HG02588 (cell line): ENCODE measurements around the gene SAYSD1.

Experiments
- ATAC-seq: cut with Tn5 transposase; IDR thresholded peaks from one replicate; pipeline ENCODE4 v1.9.1; 2021; ENCODE audit warnings: mild to moderate bottlenecking, moderate library complexity; ENCODE audit not compliant: unreplicated experiment

Gene SAYSD1

GRCh38 chr6:39111280-39111679 is 3.7 kb downstream of the SAYSD1 start:
- no peak for ATAC-seq

- no peak for ATAC-seq
These were observed 6.7 kb downstream of the SAYSD1 start for GRCh38 chr6:39108041-39108839.

DNA sequence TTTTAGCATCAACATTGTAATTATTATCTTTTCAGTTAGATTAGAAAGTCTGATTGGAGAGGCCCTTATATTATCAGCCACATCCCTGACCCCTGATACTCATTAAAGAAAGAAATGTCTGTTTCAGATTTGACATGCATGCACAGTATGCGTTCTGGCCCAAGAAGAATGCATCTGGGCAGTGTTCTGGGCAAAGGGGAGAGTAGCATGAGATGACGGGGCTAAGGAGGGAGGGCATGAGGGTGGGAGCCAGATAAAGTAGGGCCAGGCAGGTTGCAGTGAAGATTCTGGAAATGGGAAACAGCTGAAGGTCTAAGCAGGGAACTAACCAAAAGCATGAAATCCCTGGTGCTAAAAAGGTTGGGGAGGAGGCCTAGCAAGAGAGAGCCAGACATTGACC is 7.3 kb downstream of the SAYSD1 start:
- no peak for ATAC-seq

GRCh38 chr6:39107034-39107433 is 8.0 kb downstream of the SAYSD1 start:
- ATAC-seq, result no peak

- no peak for ATAC-seq
These were observed 10.5 kb downstream of the SAYSD1 start for GRCh38 chr6:39104528-39104927.

GRCh38 chr6:39102821-39103136 is 12.2 kb downstream of the SAYSD1 start:
- peak; percentile 45 for ATAC-seq

GRCh38 chr6:39102071-39102820 is 12.7 kb downstream of the SAYSD1 start:
- peak; percentile 59 for ATAC-seq

GRCh38 chr6:39100358-39100757 is 14.6 kb downstream of the SAYSD1 start:
- no peak for ATAC-seq

DNA sequence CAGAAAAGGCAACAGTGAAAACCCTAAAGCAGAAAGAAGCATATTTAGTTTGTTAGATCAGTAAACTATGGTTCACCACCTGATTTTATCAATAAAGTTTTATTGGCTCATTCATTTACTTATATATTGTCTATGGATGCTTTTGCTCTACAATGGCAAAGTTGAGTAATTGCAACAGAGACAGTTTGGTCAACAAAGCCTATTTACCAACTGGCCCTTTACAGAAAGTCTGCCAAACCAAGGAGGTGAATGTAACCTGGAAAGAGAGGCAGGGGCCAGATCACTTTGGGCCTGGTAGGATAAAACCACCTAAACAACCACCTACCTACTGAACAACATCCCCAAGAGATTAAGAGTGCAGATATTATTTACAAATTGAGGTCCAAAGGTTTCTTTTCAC is 19.4 kb downstream of the SAYSD1 start:
- no peak for ATAC-seq

GRCh38 chr6:39093149-39093708 is 21.8 kb downstream of the SAYSD1 start:
- ATAC-seq, result no peak

DNA sequence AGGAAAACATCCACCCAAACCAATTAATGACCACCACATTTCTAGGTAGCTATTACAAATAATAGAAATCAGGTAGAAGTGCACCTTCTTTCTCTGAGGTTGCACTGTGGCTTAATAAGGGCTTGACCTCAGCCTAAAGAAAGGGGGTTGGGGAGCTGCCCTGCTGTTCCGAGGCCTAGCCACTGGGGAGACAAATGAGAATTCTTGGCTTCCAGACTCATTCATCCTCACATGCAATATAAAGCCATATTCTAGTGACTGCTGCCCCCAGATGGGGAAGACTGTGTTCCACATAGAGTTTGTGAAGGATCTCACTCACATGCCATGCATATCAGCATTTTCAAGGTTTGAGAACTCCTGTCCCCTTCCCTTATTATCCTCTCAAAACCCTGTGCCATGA is 22.9 kb downstream of the SAYSD1 start:
- ATAC-seq, result no peak

DNA sequence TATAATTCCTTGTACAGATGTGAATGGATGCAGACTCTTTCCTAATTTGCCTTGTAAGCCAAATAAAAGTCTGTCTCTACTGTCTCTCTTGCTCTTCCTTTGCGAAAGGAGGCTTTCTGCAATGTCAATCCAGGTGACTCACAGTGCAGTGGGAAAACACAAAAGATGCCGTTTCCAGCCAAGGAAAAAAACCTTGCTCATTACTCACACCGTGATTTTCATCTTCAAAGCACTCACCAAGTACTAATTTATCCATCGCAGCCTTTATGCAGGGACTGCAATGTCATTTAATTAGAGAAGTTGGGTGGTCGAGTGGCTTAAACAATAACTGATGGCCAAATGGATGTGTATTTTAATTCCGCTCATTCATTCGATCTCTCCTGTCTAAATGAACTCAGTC is 23.8 kb downstream of the SAYSD1 start:
- no peak for ATAC-seq

DNA sequence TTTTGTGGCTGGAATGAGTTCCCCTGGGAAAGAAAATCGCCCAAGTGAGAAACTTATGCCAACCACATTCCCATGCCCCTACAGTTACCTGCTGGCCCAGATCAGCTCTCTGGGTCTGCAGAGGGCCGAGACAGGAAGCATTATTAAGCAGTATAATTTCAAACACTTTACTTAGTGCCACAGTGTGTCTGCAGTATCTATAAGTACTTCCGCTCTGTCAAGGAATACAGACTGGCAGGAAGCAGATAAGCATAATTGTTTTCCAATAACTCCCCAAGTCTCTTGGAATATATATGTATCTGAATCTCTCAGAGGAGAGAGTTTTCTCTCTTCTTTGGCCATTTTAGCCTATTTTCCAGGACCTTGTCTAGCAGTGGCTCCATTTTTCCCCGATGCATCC is 24.9 kb downstream of the SAYSD1 start:
- ATAC-seq, result no peak

GRCh38 chr6:39088331-39088730 is 26.7 kb downstream of the SAYSD1 start:
- ATAC-seq, result no peak

DNA sequence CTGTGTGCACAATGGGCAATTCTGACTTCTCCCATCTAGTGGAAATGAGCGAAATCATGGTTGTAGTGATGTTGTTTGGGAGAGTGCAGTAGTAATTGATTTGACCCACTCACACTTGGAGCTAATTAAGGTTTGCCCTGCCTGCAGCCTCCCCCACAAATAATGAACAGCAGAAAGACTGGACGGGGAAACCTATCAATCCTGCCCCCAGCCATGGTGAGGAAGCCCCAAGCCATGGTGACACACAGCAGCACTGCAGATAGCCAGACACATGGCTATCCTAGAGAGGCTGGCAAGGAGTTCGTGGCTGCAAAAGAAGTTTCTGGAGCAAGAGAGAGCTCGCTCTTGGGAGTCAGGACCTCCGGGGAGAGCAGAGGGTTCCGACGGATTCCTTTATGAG is 27.8 kb downstream of the SAYSD1 start:
- no peak for ATAC-seq

DNA sequence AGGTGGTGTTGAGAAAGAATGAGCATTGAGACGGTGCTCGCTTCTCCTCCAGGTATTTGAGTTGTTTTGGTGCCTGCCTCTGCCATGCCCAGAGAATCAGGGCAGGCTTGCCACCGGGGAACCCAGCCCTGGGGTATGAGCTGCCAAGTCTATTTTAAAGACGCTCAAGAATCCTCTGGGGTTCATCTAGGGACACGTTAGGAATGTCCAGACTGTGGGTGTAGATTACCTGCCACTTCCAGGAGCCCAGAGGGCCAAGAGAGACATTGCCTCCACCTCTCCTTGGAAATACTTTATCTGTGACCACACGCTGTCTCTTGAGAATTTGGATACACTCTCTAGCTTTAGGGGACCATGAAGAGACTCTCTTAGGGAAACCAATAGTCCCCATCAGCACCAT is 28.3 kb downstream of the SAYSD1 start:
- no peak for ATAC-seq

- peak; percentile 82 for ATAC-seq
These were observed 28.7 kb downstream of the SAYSD1 start for GRCh38 chr6:39086294-39086693.

DNA sequence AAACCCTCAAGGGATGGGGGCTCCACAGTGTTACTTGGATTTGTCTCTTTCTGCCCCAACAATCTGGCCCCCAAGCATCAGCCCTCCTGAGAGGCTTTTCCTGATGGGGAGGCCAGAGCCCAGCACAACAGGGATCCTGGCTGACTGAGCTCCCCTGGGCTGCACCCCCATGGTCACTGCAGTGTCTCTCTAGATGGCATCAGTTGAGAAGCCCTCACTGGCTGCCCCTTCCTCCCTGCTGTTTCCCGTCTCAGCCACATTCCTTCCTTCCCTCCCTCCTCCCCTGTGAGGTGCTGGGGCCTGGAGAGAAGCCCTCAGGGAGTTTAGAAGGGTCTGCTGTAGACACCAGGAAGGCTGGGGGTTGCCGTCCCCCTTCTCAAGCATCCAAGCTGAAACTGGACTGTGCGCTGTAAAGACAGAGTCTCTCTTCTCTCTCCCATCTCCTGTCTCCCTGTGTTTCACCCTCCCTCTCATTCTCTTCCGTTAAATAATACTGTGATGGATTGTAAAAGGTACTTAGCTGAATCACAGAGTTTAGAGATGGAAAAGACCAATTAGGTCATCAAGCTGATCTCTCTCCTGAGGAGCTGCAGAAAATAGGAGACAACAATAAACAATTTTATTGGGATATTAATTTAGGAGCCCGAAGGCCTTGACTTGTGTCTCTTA is 29.7 kb downstream of the SAYSD1 start:
- ATAC-seq, result no peak

DNA sequence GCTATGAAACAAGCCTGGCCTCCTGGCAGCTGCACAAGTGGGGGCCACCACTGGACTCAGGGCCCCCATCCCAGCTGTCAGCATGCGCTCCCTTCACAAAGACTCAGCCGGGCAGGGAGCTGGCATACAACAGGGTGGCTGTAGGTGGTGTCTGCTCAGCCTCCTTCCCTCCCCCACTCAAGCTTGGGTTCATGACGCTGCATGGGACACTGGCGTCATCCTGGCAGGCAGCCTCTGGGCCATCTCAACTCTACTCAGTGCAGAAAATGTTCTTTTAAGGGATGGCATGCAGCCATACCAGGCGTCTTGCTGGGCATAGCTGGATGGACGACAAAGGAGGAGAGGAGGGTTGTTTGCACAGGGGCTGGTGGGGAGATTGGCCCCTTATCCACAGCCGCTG is 30.5 kb downstream of the SAYSD1 start:
- ATAC-seq, result no peak

DNA sequence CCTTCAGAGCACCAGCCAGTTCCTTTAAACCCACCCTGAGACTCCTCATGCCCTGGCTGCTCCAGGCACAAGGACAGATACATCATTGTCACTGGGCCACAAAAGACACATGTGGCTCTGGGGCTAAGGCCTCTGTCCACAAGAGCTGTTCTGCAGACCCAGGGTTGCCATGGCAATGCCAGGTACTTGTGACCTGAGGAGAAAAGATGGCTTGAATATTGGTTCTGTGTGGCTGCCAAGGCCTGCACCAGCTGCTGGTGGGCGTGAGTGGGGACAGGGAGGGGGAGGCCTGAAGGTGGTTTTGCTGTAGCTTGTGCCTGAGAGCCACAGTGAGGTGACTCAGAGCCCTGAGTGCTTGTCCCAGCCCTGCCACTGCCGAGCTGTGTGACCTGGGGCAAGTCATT is 31.8 kb downstream of the SAYSD1 start:
- no peak for ATAC-seq

DNA sequence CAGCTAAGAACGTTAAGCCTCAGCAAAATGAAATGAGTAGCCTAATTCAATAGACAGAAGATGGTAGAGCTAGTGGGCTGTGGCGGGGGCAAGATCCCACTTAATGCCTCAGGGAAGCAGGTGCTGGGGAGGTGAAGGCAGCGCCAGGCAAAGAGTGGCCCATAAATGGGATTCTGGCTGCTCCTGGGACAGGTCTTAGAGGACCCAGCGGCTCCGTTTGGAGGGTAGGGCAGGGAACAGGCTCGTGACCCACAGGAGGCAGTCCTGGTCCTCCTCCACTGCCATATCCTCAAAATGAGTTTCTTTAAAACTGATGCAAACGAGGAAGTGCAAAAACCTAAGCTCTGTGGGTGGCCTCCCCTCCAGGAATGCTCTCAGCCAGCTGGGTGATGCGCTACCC is 32.7 kb downstream of the SAYSD1 start:
- no peak for ATAC-seq
